ENCODE results near the gene RBM43. TPM values are rescaled to one million over a fixed set of nuclear protein-coding genes. Genes with fewer than 3 reads are reported as not detected.

RBM43 gene
- total RNA-seq, 1 experiment from 2014 or later = 3.0 TPM

DNA sequence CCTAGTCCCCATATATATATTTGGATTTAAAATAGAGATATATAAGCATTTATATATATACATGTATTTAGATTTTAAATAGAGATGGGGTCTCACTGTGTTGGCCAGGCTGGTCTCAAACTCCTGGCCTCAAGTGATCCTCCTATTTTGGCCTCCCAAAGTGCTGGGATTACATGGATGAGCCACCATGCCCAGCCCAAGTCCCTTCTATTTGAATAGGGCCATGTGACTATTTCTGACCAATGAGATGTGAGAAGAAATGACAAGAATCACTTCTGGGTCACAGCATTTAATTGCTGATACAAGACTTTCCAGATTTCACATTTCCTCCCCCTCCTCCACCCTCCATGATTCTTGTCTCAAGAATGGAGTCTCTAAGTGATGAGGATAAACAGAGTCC is 6.4 kb upstream of the RBM43 start:
- Mint-ChIP-seq H3K4me1 (ENCODE audit: insufficient read depth, unreplicated experiment) (peaks cover 6% of the 10 kb centered on the region), H3K27me3 (ENCODE audit: insufficient read depth, unreplicated experiment) (no peaks in the 10 kb centered on the region), H3K36me3 (ENCODE audit: insufficient read depth, unreplicated experiment) (peaks cover 21% of the 10 kb centered on the region), H3K27ac (ENCODE audit: low read depth, unreplicated experiment) (no peak overlapping the region), H3K9me3 (ENCODE audit: unreplicated experiment) (no peaks in the 10 kb centered on the region), H3K4me3 (ENCODE audit: unreplicated experiment) (no peak overlapping the region)
- no TSS peak for BruUV-seq (replicated peaks)
- no peak for DNase-seq (ENCODE audit: unreplicated experiment)
- ChIA-PET POLR2A (no interaction called here), CTCF (no interaction called here)
- intact Hi-C loops (cut with micrococcal nuclease) = no loop called here
- no peak for TF ChIP-seq CTCF (IDR thresholded peaks at IDR 0.05; ENCODE audit: unreplicated experiment)

GRCh38 chr2:151267537-151267936 is 5.9 kb upstream of the RBM43 start:
- ChIA-PET CTCF (no interaction called here), POLR2A (no interaction called here)
- H3K36me3 Mint-ChIP-seq (ENCODE audit: insufficient read depth, unreplicated experiment) = peaks cover 15% of the 10 kb centered on the region
- intact Hi-C loops (cut with micrococcal nuclease) = no loop called here
- BruUV-seq (replicated peaks) = no TSS peak
- H3K4me1 Mint-ChIP-seq (ENCODE audit: insufficient read depth, unreplicated experiment) = peaks cover 6% of the 10 kb centered on the region
- H3K27ac Mint-ChIP-seq (ENCODE audit: low read depth, unreplicated experiment) = no peak overlapping the region
- DNase-seq (ENCODE audit: unreplicated experiment) = no peak
- no peak for TF ChIP-seq CTCF (IDR thresholded peaks at IDR 0.05; ENCODE audit: unreplicated experiment)
- H3K9me3 Mint-ChIP-seq (ENCODE audit: unreplicated experiment) = no peaks in the 10 kb centered on the region
- no peak overlapping the region for H3K4me3 Mint-ChIP-seq (ENCODE audit: unreplicated experiment)
- no peaks in the 10 kb centered on the region for H3K27me3 Mint-ChIP-seq (ENCODE audit: insufficient read depth, unreplicated experiment)

GRCh38 chr2:151265991-151266390 is 4.3 kb upstream of the RBM43 start:
- intact Hi-C loops (cut with micrococcal nuclease) = no loop called here
- H3K27me3 Mint-ChIP-seq (ENCODE audit: insufficient read depth, unreplicated experiment) = no peaks in the 10 kb centered on the region
- DNase-seq (ENCODE audit: unreplicated experiment) = no peak
- no peak overlapping the region for H3K27ac Mint-ChIP-seq (ENCODE audit: low read depth, unreplicated experiment)
- H3K4me1 Mint-ChIP-seq (ENCODE audit: insufficient read depth, unreplicated experiment) = peaks cover 6% of the 10 kb centered on the region
- peaks cover 7% of the 10 kb centered on the region for H3K36me3 Mint-ChIP-seq (ENCODE audit: insufficient read depth, unreplicated experiment)
- no peaks in the 10 kb centered on the region for H3K9me3 Mint-ChIP-seq (ENCODE audit: unreplicated experiment)
- no peak for TF ChIP-seq CTCF (IDR thresholded peaks at IDR 0.05; ENCODE audit: unreplicated experiment)
- ChIA-PET POLR2A (no interaction called here), CTCF (interaction anchor here (1.0 kb wide), 1 partner anchor 27 kb away, joined by 3 read pairs; no protein-coding TSS in a partner anchor)
- no peak overlapping the region for H3K4me3 Mint-ChIP-seq (ENCODE audit: unreplicated experiment)
- no TSS peak for BruUV-seq (replicated peaks)

DNA sequence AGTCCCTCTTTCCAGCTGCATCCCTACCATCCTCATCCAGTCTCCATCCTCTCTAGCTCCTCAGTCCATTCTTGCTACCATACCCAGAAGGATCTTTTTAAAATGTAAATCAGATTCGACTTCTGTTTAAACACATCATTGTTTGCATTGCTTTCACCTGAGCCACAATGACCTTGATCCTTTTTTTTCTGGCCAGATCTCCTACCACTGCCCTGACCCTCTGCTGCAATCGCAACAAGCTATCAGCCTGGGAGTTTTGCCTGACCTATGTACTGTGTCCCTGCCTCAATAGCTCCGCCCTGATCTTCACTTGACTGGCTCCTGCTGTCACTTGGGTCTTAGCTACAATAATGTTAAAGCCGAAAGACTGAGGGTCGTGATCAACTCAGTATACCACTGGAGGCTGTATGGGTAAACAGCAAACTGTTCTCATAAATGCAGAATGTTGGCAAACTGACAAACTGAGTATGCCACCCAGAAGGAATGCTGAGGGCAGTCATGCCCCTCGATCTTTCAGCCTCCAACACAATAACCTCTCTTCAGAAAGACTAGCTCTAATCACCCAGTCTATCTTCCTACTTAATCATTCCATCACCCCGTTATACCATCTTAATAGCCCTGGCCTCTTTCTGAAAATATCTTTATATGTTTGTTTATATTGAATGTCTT is 2.6 kb upstream of the RBM43 start:
- Mint-ChIP-seq H3K4me3 (ENCODE audit: unreplicated experiment) (no peak overlapping the region), H3K27me3 (ENCODE audit: insufficient read depth, unreplicated experiment) (no peaks in the 10 kb centered on the region), H3K27ac (ENCODE audit: low read depth, unreplicated experiment) (no peak overlapping the region), H3K9me3 (ENCODE audit: unreplicated experiment) (no peaks in the 10 kb centered on the region), H3K4me1 (ENCODE audit: insufficient read depth, unreplicated experiment) (peaks cover 6% of the 10 kb centered on the region), H3K36me3 (ENCODE audit: insufficient read depth, unreplicated experiment) (no peaks in the 10 kb centered on the region)
- no TSS peak for BruUV-seq (replicated peaks)
- ChIA-PET CTCF (interaction anchor here (3.0 kb wide), 1 partner anchor 173 kb away, joined by 15 read pairs; no protein-coding TSS in a partner anchor), POLR2A (interaction anchor here (0.6 to 1.4 kb wide), 3 partner anchors 13 to 1644 kb away, joined by 3 to 7 read pairs (median 4); no protein-coding TSS in a partner anchor)
- no peak for DNase-seq (ENCODE audit: unreplicated experiment)
- intact Hi-C loops (cut with micrococcal nuclease) = loop anchor here (5.0 kb wide), 1 partner anchor 148 kb away; no protein-coding TSS in a partner anchor
- no peak for TF ChIP-seq CTCF (IDR thresholded peaks at IDR 0.05; ENCODE audit: unreplicated experiment)

All from MCF 10A (cell line).